Lung (tissue), 12 donors: ENCODE data around the gene TRIM47. TPM values are rescaled to one million over a fixed set of nuclear protein-coding genes. Genes with fewer than 3 reads are reported as not detected.

Experiments used
- ATAC-seq: fragments of 200-7000 bp; cut with Tn5 transposase; one replicate; pipeline ENCODE4 v1.9.1; 2020; ENCODE audit warnings: moderate number of reproducible peaks; ENCODE audit not compliant: insufficient read depth, low FRiP score
- DNase-seq, 3 donors: peaks; one replicate each; pipeline ENCODE4 v3.0.0-alpha.2; 2013 to 2017
- H3K27ac ChIP-seq, 2 donors: one replicate each; pipeline ENCODE4 v1.5.1; 2013; ENCODE audit warnings: mild to moderate bottlenecking in 2 of 2, moderate library complexity in 2 of 2, control low read depth in 1 of 2, inconsistent platforms in 1 of 2, low read depth in 1 of 2, low read length in 1 of 2
- H3K27me3 ChIP-seq, 3 donors: one replicate each; pipeline ENCODE4 v1.5.1; 2013; ENCODE audit warnings: low read length in 2 of 3; ENCODE audit not compliant: control insufficient read depth in 3 of 3, insufficient read depth in 3 of 3
- H3K36me3 ChIP-seq, 4 donors: one replicate each; pipeline ENCODE4 v1.5.1; 2013; ENCODE audit warnings: low read length in 4 of 4, mild to moderate bottlenecking in 1 of 4, moderate library complexity in 1 of 4; ENCODE audit not compliant: control insufficient read depth in 4 of 4, insufficient read depth in 4 of 4
- H3K4me1 ChIP-seq, 5 donors: one replicate each; pipeline ENCODE4 v1.5.1; 2013; ENCODE audit warnings: low read length in 5 of 5, mild to moderate bottlenecking in 2 of 5, moderate library complexity in 1 of 5; ENCODE audit not compliant: control insufficient read depth in 5 of 5, insufficient read depth in 5 of 5
- H3K4me3 ChIP-seq: one replicate; pipeline ENCODE4 v1.5.1; 2013; ENCODE audit warnings: mild to moderate bottlenecking, control low read depth, moderate library complexity
- H3K9ac ChIP-seq, 2 donors: one replicate each; pipeline ENCODE4 v1.5.1; 2013; ENCODE audit warnings: low read length in 2 of 2, control low read depth in 1 of 2; ENCODE audit not compliant: insufficient read depth in 1 of 2
- H3K9me3 ChIP-seq, 4 donors: one replicate each; pipeline ENCODE4 v1.5.1; 2013; ENCODE audit warnings: low read length in 3 of 4, mild to moderate bottlenecking in 1 of 4, moderate library complexity in 1 of 4; ENCODE audit not compliant: control insufficient read depth in 4 of 4, insufficient read depth in 3 of 4
- CTCF ChIP-seq: IDR thresholded peaks from 2 replicates; pipeline ENCODE4 v1.5.1; 2012; ENCODE audit warnings: mild to moderate bottlenecking; ENCODE audit errors: control extremely low read depth, extremely low read depth
- WGBS, 2 donors: extraction: QIAGEN DNeasy Blood & Tissue Kit; methylation state at CpG; one replicate each; pipeline ENCODE4 v1.1.7; 2013; 5-methylcytosine and 5-hydroxymethylcytosine counted together
- polyA plus RNA-seq, 2 donors: library from polyadenylated mRNA; stranded (reverse); fragments of 200-250 nt; gene quantifications; one replicate each; pipeline ENCODE4 v1.2.1, GENCODE V29; 2013
- total RNA-seq, 2 donors: library from RNA; depleted of rRNA in 1 of 2; stranded (reverse); fragments of >200 nt in 1 of 2; gene quantifications; one replicate each; pipeline ENCODE4 v1.2.1, GENCODE V29; 2014 to 2021
- donor health status: control.
- donor health status: control.
- donor health status: Bipolar disorder and iron deficiency.
- donor health status: healthy.
- donor health status: DM: yes; HTN: yes; CAD: no.

TRIM47 gene
- total and polyA plus RNA-seq, 4 donors, result 22.9 to 78.3 (median 28.0) TPM

GRCh38 chr17:75892556-75893224, 14.3 kb upstream of the TRIM47 start:
- no peak overlapping the region for H3K4me3 ChIP-seq
- H3K27ac ChIP-seq, result no peak overlapping the region
- no peak for TF ChIP-seq CTCF
- H3K36me3 ChIP-seq, result peaks cover 0 to 31% (median 0%) of the 10 kb centered on the region in 4 donors
- WGBS, 2 donors, result 89 to 91% methylated on average over 16 of the region's 16 CpGs
- DNase-seq (no peak), ATAC-seq (no peak)
- H3K27me3 ChIP-seq, result no peaks in the 10 kb centered on the region
- peaks cover 0 to 34% (median 9%) of the 10 kb centered on the region in 5 donors for H3K4me1 ChIP-seq
- H3K9me3 ChIP-seq, result no peaks in the 10 kb centered on the region
- H3K9ac ChIP-seq, result no peak overlapping the region

GRCh38 chr17:75891605-75892555, 13.5 kb upstream of the TRIM47 start:
- H3K9me3 ChIP-seq, result no peaks in the 10 kb centered on the region
- H3K4me1 ChIP-seq, result peaks cover 0 to 27% (median 9%) of the 10 kb centered on the region in 5 donors
- H3K9ac ChIP-seq, result no peak overlapping the region
- peaks cover 0 to 31% (median 0%) of the 10 kb centered on the region in 4 donors for H3K36me3 ChIP-seq
- WGBS, 2 donors, result 83 to 86% methylated on average over 32 of the region's 32 CpGs
- TF ChIP-seq CTCF, result no peak
- no peak overlapping the region for H3K4me3 ChIP-seq
- DNase-seq, result no peak
- H3K27ac ChIP-seq, result no peak overlapping the region
- H3K27me3 ChIP-seq, result no peaks in the 10 kb centered on the region
- ATAC-seq, result no peak

GRCh38 chr17:75891022-75891604, 12.7 kb upstream of the TRIM47 start:
- WGBS, 2 donors, result 96% methylated on average over 30 to 31 of the region's 31 CpGs
- H3K4me3 ChIP-seq, result no peak overlapping the region
- no peaks in the 10 kb centered on the region for H3K27me3 ChIP-seq
- no peak overlapping the region for H3K27ac ChIP-seq
- H3K4me1 ChIP-seq, result peaks cover 0 to 27% (median 9%) of the 10 kb centered on the region in 5 donors
- no peak for TF ChIP-seq CTCF
- H3K36me3 ChIP-seq, result peaks cover 0 to 31% (median 0%) of the 10 kb centered on the region in 4 donors
- H3K9me3 ChIP-seq, result no peaks in the 10 kb centered on the region
- H3K9ac ChIP-seq, result no peak overlapping the region
- DNase-seq, result no peak
- ATAC-seq, result no peak
